IMR-90 (cell line): Measurements from ENCODE around the gene EPB41L5.

ENCODE experiments used
- CEBPB ChIP-seq: IDR thresholded peaks from 2 replicates; pipeline ENCODE4 v1.6.1; 2012; ENCODE audit warnings: low read depth, low read length, improper control_type of control experiment
- MAZ ChIP-seq: IDR thresholded peaks from 2 replicates; pipeline ENCODE4 v1.6.1; 2012; ENCODE audit warnings: low read depth, mild to moderate bottlenecking, low read length, improper control_type of control experiment, moderate library complexity, borderline replicate concordance
- SMC3 ChIP-seq: fragments of 150-350 bp; IDR thresholded peaks from 2 replicates; pipeline ENCODE4 v1.6.1; 2016; ENCODE audit warnings: low read depth, mild to moderate bottlenecking, antibody characterized with exemption, low read length, moderate library complexity
- USF2 ChIP-seq: fragments of 150-350 bp; IDR thresholded peaks from 2 replicates; pipeline ENCODE4 v1.6.1; 2017; ENCODE audit warnings: mild to moderate bottlenecking, antibody characterized with exemption, low read length, low read depth
- TF ChIP-seq, protein P1 (sequence below): conservative IDR thresholded peaks from 2 replicates; pipeline ENCODE4 v1.5.1; 2012; ENCODE audit warnings: mild to moderate bottlenecking, low read depth, low read length, improper control_type of control experiment

DNA sequence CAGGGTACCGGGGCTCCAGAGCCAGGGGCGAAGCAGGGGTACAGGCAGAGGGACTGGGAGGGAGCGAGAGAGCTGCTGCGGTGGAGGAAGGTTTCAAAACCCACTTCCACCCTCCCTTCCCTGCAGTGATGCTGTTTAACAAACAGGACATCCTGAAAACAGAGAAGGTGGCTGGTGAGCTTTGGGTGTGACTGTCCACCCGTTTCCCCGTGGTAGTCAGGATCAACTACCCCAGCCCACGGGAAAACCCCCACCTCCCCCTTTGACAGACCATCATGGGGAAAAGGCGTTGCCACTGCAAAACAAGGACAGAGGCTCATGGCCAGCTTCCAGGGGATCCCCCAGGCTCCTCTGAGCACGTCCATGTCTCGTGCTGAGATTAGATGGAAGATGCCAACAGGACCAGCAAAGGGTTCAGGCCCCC is 197.4 kb downstream of the EPB41L5 start:
- TF ChIP-seq CEBPB, result no peak
- TF ChIP-seq USF2, result no peak
- TF ChIP-seq, protein P1, sequence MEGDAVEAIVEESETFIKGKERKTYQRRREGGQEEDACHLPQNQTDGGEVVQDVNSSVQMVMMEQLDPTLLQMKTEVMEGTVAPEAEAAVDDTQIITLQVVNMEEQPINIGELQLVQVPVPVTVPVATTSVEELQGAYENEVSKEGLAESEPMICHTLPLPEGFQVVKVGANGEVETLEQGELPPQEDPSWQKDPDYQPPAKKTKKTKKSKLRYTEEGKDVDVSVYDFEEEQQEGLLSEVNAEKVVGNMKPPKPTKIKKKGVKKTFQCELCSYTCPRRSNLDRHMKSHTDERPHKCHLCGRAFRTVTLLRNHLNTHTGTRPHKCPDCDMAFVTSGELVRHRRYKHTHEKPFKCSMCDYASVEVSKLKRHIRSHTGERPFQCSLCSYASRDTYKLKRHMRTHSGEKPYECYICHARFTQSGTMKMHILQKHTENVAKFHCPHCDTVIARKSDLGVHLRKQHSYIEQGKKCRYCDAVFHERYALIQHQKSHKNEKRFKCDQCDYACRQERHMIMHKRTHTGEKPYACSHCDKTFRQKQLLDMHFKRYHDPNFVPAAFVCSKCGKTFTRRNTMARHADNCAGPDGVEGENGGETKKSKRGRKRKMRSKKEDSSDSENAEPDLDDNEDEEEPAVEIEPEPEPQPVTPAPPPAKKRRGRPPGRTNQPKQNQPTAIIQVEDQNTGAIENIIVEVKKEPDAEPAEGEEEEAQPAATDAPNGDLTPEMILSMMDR, result no peak
- no peak for TF ChIP-seq SMC3
- no peak for TF ChIP-seq MAZ
